COLO829 (cell line): Measurements from ENCODE around the gene EEF2K.

Source experiments
- DNase-seq: peaks from one replicate; pipeline ENCODE4 v3.0.0; 2012; ENCODE audit warnings: low spot score

EEF2K gene

GRCh38 chr16:22253272-22253671, 47.2 kb downstream of the EEF2K start:
- DNase-seq, result no peak

GRCh38 chr16:22255335-22255734, 49.3 kb downstream of the EEF2K start:
- no peak for DNase-seq

- DNase-seq, result no peak
These were observed 51.4 kb downstream of the EEF2K start for GRCh38 chr16:22257440-22257839.

GRCh38 chr16:22260490-22260889, 54.4 kb downstream of the EEF2K start:
- DNase-seq, result no peak

- no peak for DNase-seq
These were observed 56.4 kb downstream of the EEF2K start for GRCh38 chr16:22262460-22262859.

- DNase-seq, result no peak
These were observed 58.7 kb downstream of the EEF2K start for GRCh38 chr16:22264786-22265185.

GRCh38 chr16:22265351-22265750, 59.3 kb downstream of the EEF2K start:
- no peak for DNase-seq

- DNase-seq, result no peak
These were observed 60.5 kb downstream of the EEF2K start for GRCh38 chr16:22266546-22266945.

- no peak for DNase-seq
These were observed 61.7 kb downstream of the EEF2K start for GRCh38 chr16:22267764-22268163.

- no peak for DNase-seq
These were observed 64.4 kb downstream of the EEF2K start for GRCh38 chr16:22270525-22270924.

GRCh38 chr16:22272870-22273650, 67.0 kb downstream of the EEF2K start:
- no peak for DNase-seq

GRCh38 chr16:22274916-22275315, 68.8 kb downstream of the EEF2K start:
- DNase-seq, result no peak

- DNase-seq, result no peak
These were observed 72.6 kb downstream of the EEF2K start for GRCh38 chr16:22278441-22279230.

GRCh38 chr16:22282254-22282892, 76.3 kb downstream of the EEF2K start:
- no peak for DNase-seq

- no peak for DNase-seq
These were observed 78.6 kb downstream of the EEF2K start for GRCh38 chr16:22284637-22285036.

- DNase-seq, result no peak
These were observed 79.0 kb downstream of the EEF2K start for GRCh38 chr16:22285080-22285479.

GRCh38 chr16:22291020-22291419, 84.9 kb downstream of the EEF2K start:
- DNase-seq, result no peak

- no peak for DNase-seq
These were observed 85.8 kb downstream of the EEF2K start for GRCh38 chr16:22291860-22292318.

GRCh38 chr16:22292320-22292719, 86.2 kb downstream of the EEF2K start:
- DNase-seq, result no peak

- DNase-seq, result peak; percentile 13
These were observed 87.3 kb downstream of the EEF2K start for GRCh38 chr16:22293137-22294106.
